ENCODE results near the gene MVK. TPM values are rescaled to one million over a fixed set of nuclear protein-coding genes. Genes with fewer than 3 reads are reported as not detected.

Gene MVK
- 10 to 100 TPM; 28.0 to 35.8 TPM for total RNA-seq

DNA sequence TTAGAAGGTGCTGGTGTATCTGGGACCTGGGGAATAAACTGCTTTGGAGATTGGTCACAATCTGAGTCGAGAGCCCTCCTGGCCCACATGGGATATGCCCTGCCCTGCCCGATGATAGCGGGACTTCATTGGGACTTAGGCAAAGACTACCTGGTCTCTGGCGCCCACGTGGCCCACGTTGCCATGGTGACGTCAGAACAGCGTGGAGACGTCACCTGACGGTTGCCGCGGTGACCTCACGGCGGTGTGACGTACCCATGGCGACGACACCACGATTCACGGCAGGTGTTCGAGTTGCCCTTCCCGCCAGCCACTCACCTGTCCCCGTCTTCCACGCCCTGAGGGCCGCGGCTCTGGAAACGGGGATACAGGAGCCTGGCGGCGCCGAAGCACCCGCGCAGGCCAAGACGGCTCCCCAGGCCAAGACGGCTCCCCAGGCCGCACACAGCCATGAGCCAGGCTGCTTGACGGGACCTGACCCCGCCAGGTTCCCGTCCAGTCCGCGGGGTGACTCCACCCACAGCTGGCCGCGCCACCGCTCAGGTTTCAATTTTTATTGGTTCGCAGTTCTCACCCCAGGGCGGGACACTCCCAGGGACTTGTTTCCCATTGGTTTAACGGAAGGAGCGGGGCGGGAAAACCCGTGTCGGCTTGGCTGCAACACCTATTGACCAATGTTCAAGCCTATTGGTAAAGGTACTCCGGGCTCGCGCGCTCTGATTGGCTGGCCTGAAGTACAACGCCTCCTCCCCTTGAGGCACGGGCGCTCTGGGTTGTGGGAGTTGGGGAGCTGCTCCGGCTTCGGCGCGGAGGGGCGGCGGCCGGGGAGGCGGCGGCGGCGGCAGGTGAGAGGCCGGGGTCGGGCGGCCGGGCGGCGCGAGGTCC lies at the start of gene MVK, which contains the start of gene MMAB:
TSS of gene MVK (plus strand) at position 766 of the 885 bp plus-strand sequence. CDS start 1,029 bp downstream, outside the sequence.
TSS of gene MMAB (minus strand) at position 476 of the 885 bp plus-strand sequence. CDS start at position 452, 24 bp downstream.

Other genes starting within 250 kb of the MVK start
- not detected for gene MYO1H, start 225.9 kb upstream of the MVK start, total RNA-seq
- gene KCTD10, start 96.5 kb upstream of the MVK start, total RNA-seq = 10 to 100 TPM; 51.6 to 56.6 TPM
- gene UBE3B, start 96.2 kb upstream of the MVK start, total RNA-seq = 10 to 100 TPM; 29.0 to 35.8 TPM
- gene MMAB, start 290 bp upstream of the MVK start, total RNA-seq = 10 to 100 TPM; 50.2 to 53.9 TPM
- 1 to 10 TPM; 4.1 to 4.3 TPM for gene FAM222A, start 140.0 kb downstream of the MVK start, total RNA-seq